ENCODE results near the gene AK5. TPM values are rescaled to one million over a fixed set of nuclear protein-coding genes. Genes with fewer than 3 reads are reported as not detected.

AK5 gene
- total RNA-seq, 1 donor from 2014 or later: 0.38 TPM

DNA sequence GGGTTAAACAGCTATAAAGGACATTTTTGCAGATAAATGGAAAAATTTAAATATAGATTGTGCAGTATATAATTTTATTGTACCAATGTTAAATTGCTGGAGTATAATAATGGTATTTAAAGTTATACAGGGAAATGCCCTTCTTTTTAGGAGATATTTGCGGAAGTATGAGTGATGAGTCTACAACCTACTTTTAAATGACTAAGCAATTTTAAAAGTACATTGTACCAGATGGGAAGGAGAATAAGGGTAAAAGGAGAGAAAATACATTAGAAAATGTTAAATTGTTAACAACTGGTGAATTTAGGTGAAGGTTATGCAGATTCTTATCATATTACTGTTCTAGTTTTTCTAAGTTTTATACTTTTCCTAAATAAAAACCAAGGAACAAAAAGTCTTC is 308.8 kb downstream of the AK5 start:
- intact Hi-C loops (cut with DNase I): no loop called here
- ATAC-seq (ENCODE audit: poor library complexity): no peak
- DNase-seq: no peak

DNA sequence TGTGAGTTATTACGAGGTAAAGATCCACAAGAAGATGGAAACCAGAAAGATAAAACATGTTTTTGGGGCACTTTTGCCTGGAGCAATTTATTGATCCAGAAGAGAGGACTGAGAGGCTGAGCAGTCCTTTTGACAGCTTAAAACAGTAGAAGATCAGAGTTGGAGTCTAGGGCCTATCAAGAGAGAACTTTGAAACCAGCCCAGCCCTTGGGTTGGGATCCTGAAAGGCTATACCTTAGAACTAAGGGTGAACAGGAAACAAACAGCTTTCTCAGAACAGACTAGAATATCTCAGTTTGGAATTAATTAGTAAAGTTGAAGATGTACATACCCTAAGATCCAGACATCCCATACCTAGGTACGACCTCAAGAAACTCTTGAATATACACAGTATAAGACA is 311.1 kb downstream of the AK5 start:
- intact Hi-C loops (cut with DNase I): no loop called here

DNA sequence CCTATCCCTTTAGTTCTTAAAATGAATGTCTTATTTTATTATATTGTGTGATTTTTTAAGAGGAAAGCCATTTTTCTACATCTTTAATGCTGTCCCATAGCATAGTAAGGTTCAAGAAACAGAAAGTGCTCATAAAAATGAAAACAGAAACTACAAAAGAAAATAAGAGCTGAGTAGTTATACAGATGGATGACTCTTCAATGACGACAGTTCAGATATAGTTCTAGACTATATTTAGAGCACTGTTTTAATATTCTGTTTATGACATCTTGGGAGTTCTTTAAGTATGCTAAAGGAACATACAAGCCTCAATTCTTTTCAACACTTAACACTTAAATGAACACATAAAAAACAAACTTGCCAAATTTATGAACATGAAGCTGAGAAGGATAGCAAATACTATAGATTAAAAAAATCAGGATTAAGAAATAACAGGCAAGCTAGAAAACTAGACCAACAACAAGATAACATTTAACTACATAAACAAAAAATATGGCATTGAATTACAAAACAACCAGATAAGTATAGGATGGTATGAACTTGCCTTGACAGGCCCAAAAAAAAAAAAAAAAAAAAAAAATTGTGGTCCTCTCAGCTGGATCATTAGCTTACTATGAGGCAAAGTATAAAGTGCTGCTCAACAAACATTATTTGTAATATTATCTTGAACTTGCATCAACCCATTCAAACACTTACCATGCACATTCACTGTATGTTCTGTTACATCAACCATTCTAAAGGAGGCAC is 312.7 kb downstream of the AK5 start:
- intact Hi-C loops (cut with DNase I): no loop called here
- ATAC-seq (ENCODE audit: poor library complexity) (no peak), DNase-seq (no peak)

More for the DNA sequence above, 311.1 kb downstream of the AK5 start:
- ATAC-seq (ENCODE audit: poor library complexity) (no peak), DNase-seq (no peak)

DNA sequence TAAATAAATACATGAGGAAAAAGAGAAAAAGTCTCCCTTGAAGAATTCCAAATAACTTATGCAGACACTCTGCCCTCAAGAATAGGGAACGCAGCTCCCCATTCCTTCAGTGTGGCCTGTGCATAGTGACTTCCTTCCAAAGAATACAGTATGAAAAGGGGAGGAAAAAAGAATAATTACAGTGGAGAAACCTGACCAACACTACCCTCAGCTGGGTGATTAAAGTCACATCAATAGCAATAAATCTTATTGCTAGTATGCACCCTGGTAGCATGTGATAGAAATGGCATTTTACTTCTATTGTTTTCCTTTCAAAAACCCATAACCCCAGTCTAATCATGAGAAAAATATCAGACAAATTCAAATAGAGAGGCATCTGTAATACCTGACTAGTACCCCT is 315.5 kb downstream of the AK5 start:
- no peak for DNase-seq
- intact Hi-C loops (cut with DNase I): no loop called here

DNA sequence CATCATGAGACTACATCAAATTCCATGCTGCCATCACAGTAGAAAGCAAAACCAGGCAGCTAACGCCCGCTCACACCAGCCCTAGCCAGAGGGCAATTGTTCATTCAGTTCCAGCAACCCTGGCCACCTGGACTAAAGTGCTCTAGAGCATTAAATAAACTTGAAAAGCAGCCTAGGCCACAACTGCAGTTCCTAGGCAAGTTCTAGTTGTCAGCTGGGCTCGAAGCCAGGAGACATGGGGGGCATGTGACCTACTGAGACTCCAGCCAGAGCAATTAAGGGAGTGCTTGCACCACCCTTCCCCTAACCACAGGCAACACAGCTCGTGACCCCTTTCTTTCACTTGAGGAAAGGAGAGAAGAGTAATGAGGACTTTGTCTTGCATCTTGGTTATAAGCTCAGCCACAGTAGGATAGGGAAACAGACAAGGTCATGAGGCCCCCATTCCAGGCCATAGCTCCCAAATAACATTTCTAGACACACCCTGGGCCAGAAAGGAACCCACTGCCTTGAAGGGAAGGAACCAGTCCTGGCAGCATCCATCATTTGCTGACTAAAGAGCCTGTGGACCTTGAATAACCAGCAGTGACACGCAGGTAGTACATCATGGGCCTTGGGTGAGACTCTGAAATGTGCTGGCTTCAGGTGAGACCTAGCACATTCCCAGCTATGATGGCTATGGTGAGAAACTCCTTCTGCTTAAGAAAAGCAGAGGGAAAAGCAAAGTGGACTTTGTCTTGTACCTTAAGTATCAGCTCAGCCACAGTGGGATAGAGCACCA is 323.6 kb downstream of the AK5 start:
- ATAC-seq (ENCODE audit: poor library complexity) (peak; percentile 88), DNase-seq (peak; percentile 73)
- intact Hi-C loops (cut with DNase I): no loop called here

More for the DNA sequence above, 315.5 kb downstream of the AK5 start:
- ATAC-seq (ENCODE audit: poor library complexity): no peak

DNA sequence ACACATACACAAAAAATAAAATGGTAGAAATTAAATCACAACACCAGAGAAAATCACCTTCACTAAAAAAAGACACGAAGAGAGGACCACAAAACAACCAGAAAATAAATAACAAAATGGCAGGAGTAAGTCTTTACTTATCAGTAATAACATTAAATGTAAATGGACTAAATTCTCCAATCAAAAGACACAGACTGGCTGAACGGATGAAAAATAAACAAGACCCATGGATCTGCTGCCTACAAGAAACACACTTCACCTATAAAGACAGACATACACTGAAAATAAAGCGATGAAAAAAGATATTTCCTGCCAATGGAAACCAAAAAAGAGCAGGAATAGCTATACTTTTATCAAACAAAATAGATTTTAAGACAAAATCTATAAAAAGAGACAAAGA is 327.1 kb downstream of the AK5 start:
- intact Hi-C loops (cut with DNase I): no loop called here
- DNase-seq (no peak), ATAC-seq (ENCODE audit: poor library complexity) (no peak)

Other genes with a start within 250 kb of the AK5 start
- gene PIGK, start 62.6 kb upstream of the AK5 start, total RNA-seq: 28.0 TPM